Colonic mucosa (tissue), 4 donors: ENCODE measurements around the gene OR2T29. TPM values are rescaled to one million over a fixed set of nuclear protein-coding genes. Genes with fewer than 3 reads are reported as not detected.

Source experiments
- DNase-seq: peaks from one replicate; pipeline ENCODE4 v3.0.0-alpha.2; 2020
- H3K27ac ChIP-seq: fragments of 200-600 bp; one replicate; pipeline ENCODE4 v1.8.0; 2021
- H3K27me3 ChIP-seq: fragments of 200-600 bp; one replicate; pipeline ENCODE4 v1.8.0; 2021
- H3K36me3 ChIP-seq: fragments of 200-600 bp; one replicate; pipeline ENCODE4 v1.8.0; 2021
- H3K4me1 ChIP-seq: fragments of 200-600 bp; one replicate; pipeline ENCODE4 v1.8.0; 2021; ENCODE audit warnings: mild to moderate bottlenecking
- H3K4me3 ChIP-seq: fragments of 200-600 bp; one replicate; pipeline ENCODE4 v1.8.0; 2021
- H3K9ac ChIP-seq, 2 donors: one replicate each; pipeline ENCODE4 v1.7.0; 2013; ENCODE audit warnings: control low read depth in 2 of 2, low read depth in 2 of 2, low read length in 2 of 2
- H3K9me3 ChIP-seq: fragments of 200-600 bp; one replicate; pipeline ENCODE4 v1.8.0; 2021
- intact Hi-C: fragments of 100-400 bp; cut with DNase I; formaldehyde crosslinking; loops from one replicate; pipeline ENCODE4 v1.14.1; 2022
- total RNA-seq, 2 donors: library from RNA; stranded (reverse); fragmentation: NEBNext Ultra II Directional in 1 of 2; extraction: Animal tissue kit (Norgen Biotek cat#: 25700) in 1 of 2; gene quantifications; one replicate each; pipeline ENCODE4 v1.2.1, GENCODE V29; 2021
- TF ChIP-seq, protein P1 (sequence below): fragments of 200-600 bp; IDR thresholded peaks from one replicate; pipeline ENCODE4 v1.8.0; 2022; ENCODE audit warnings: antibody characterized with exemption, mild to moderate bottlenecking
- donor health status: healthy.
- donor health status: DM: no; HTN: no; CAD: no.
- donor health status: DM: no; HTN: no; CAD: no.

The OR2T29 gene
- total RNA-seq, 2 donors from 2014 or later, result not detected

- Histone ChIP-seq H3K36me3 (no peaks in the 10 kb centered on the region), H3K4me3 (no peak overlapping the region), H3K9ac (no peak overlapping the region), H3K27ac (no peak overlapping the region), H3K4me1 (no peaks in the 10 kb centered on the region), H3K27me3 (no peaks in the 10 kb centered on the region), H3K9me3 (no peaks in the 10 kb centered on the region)
- DNase-seq, result no peak
- TF ChIP-seq, protein P1, sequence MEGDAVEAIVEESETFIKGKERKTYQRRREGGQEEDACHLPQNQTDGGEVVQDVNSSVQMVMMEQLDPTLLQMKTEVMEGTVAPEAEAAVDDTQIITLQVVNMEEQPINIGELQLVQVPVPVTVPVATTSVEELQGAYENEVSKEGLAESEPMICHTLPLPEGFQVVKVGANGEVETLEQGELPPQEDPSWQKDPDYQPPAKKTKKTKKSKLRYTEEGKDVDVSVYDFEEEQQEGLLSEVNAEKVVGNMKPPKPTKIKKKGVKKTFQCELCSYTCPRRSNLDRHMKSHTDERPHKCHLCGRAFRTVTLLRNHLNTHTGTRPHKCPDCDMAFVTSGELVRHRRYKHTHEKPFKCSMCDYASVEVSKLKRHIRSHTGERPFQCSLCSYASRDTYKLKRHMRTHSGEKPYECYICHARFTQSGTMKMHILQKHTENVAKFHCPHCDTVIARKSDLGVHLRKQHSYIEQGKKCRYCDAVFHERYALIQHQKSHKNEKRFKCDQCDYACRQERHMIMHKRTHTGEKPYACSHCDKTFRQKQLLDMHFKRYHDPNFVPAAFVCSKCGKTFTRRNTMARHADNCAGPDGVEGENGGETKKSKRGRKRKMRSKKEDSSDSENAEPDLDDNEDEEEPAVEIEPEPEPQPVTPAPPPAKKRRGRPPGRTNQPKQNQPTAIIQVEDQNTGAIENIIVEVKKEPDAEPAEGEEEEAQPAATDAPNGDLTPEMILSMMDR, result no peak
- intact Hi-C loops, result no loop called here
These were observed 30.7 kb upstream of the OR2T29 start for GRCh38 chr1:248593226-248593625.

- Histone ChIP-seq H3K36me3 (no peaks in the 10 kb centered on the region), H3K4me3 (no peak overlapping the region)
- intact Hi-C loops, result no loop called here
These were observed 30.1 kb upstream of the OR2T29 start for GRCh38 chr1:248592655-248593054.

GRCh38 chr1:248590055-248590454 lies 27.5 kb upstream of the OR2T29 start:
- Histone ChIP-seq H3K4me3 (no peak overlapping the region), H3K27me3 (no peaks in the 10 kb centered on the region), H3K9ac (no peak overlapping the region), H3K4me1 (no peaks in the 10 kb centered on the region), H3K27ac (no peak overlapping the region), H3K9me3 (no peaks in the 10 kb centered on the region), H3K36me3 (no peaks in the 10 kb centered on the region)
- TF ChIP-seq, protein P1, result no peak
- DNase-seq, result no peak
- intact Hi-C loops, result no loop called here

More at GRCh38 chr1:248592655-248593054, 30.1 kb upstream of the OR2T29 start:
- H3K9me3 ChIP-seq, result no peaks in the 10 kb centered on the region
- no peak overlapping the region for H3K9ac ChIP-seq
- no peaks in the 10 kb centered on the region for H3K4me1 ChIP-seq
- no peaks in the 10 kb centered on the region for H3K27me3 ChIP-seq
- no peak for DNase-seq
- TF ChIP-seq, protein P1, result no peak
- H3K27ac ChIP-seq, result no peak overlapping the region

DNA sequence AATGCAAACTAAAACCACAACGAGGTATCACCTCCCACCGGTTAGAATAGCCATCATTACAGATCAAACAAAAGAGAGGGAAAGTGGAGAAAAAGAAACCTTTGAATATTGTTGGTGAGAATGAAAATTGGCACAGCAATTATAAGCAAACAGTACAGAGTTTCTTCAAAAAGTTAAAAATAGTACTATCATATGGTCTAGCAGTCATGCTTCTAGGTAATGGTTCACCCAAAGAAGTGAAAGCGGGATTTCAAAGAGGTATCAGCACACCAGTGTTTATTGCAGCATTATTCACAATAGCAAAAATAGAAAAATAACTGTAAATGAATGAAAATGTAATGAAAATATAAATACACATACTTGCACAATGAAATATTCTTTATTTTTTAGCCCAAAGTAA lies 26.8 kb upstream of the OR2T29 start:
- no peak overlapping the region for H3K27ac ChIP-seq
- no peaks in the 10 kb centered on the region for H3K4me1 ChIP-seq
- no peak overlapping the region for H3K4me3 ChIP-seq
- TF ChIP-seq, protein P1, result no peak
- no peaks in the 10 kb centered on the region for H3K36me3 ChIP-seq
- intact Hi-C loops, result no loop called here
- no peak overlapping the region for H3K9ac ChIP-seq
- DNase-seq, result no peak
- no peaks in the 10 kb centered on the region for H3K27me3 ChIP-seq
- no peaks in the 10 kb centered on the region for H3K9me3 ChIP-seq

GRCh38 chr1:248585266-248585665 lies 22.7 kb upstream of the OR2T29 start:
- intact Hi-C loops, result no loop called here
- no peak for DNase-seq
- Histone ChIP-seq H3K4me3 (no peak overlapping the region), H3K27me3 (no peaks in the 10 kb centered on the region), H3K36me3 (no peaks in the 10 kb centered on the region), H3K9me3 (no peaks in the 10 kb centered on the region), H3K9ac (no peak overlapping the region), H3K27ac (no peak overlapping the region), H3K4me1 (no peaks in the 10 kb centered on the region)
- TF ChIP-seq, protein P1, result no peak
